DMS79 treated with DMSO at 0.1 percent for 48 hours (cell line): ENCODE results near the gene AAMP.

Experiments
- DNase-seq: peaks from one replicate; lab custom pipeline; 2025; lab: John Stamatoyannopoulos, UW

Gene AAMP

DNA sequence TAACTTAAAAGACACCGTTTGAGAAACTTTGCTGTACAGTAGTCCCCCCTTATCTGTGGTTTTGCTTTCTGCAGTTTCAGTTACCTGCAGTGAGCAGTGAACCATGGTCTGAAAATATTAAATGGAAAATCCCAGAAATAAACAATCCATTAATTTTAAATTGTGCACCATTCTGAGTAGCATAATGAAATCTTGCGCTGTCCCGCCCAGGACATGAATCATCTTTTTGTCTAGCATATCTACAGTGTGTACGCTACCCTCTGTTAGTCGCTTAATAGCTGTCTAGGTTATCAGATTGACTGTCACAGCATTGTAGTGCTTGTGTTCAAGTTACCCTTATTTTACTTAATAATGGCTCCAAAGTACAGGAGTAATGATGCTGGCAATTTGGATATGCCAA is 46.9 kb downstream of the AAMP start:
- no peak for DNase-seq

DNA sequence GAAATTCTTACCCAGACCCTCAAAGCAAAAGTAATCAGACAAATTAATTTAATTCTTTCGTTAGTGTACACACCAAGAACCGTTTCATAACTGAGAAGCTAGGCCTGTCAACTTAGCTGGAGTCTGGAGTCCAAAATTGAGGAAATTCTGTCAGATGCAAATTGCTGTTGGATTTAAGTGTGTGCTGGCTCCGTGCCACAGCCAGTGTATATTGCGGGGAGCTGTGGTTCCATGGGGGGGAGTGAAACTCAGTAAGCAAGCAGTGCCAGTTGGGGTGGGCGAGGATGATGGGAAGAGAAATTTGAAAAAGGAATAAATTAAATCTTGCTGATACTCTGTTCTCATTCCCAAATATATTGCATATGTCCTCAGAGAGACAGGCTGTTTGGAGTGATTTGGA is 48.9 kb downstream of the AAMP start:
- no peak for DNase-seq

DNA sequence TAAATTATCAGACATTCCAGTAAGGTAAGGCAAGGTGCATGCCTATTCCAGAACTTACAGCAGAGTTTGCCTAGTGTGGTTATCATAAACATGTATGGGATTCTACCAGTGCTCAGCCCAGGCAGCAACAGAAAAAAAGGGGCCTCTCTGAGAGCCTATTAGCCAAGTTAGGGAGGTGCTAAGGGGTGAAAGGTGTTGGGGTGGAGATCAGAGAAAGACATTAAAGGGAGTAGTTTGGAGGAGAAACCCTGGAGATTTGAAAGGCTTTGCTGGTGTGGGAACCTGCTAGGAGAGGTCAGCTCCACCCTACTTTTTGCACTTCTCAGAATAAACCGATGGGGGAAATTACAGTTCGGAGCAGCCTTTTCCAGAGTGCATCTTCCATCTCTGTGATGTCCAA is 50.0 kb downstream of the AAMP start:
- DNase-seq: no peak

DNA sequence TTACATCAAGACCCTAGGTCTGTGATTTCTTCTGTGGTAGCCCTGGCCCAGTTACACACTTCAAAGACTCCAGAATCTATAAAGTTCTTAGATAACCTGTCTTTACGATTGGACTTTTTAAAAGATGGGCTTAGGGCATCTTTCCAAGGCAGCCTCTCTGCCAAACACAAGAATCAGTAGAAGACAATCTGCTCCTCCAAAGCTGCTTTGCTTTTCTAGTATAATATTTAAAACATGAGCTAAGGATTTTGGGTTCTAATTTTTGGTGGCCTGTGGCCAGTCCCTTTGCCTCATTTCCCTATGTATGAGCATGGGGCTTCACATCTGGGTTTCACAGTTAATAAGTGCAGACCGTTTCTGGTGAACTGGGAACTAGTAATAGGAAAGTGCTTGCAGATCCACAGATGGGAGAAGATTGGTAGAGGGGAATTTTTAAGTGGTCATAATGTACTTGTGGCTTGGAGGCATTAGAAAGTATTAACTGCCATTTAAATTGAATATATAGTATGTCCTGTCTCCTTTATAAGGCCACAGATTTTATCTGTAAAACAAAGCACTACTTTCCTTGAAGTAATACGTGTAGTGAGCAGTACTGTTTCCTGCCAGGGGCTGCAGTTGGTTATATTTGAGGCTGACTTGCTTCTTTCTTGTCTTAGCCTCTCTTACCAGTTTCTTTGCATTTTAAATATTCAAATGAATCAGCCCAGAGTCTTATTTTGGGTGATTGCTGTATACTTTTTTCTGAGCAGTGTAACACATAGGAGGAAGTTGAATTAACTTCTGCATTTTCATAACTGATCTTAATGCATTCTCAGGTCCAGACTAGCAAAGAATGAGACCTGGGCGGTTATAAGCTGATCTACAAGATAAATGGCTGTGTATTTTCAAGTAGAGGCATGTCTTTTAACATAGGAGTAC is 51.4 kb downstream of the AAMP start:
- DNase-seq: no peak

DNA sequence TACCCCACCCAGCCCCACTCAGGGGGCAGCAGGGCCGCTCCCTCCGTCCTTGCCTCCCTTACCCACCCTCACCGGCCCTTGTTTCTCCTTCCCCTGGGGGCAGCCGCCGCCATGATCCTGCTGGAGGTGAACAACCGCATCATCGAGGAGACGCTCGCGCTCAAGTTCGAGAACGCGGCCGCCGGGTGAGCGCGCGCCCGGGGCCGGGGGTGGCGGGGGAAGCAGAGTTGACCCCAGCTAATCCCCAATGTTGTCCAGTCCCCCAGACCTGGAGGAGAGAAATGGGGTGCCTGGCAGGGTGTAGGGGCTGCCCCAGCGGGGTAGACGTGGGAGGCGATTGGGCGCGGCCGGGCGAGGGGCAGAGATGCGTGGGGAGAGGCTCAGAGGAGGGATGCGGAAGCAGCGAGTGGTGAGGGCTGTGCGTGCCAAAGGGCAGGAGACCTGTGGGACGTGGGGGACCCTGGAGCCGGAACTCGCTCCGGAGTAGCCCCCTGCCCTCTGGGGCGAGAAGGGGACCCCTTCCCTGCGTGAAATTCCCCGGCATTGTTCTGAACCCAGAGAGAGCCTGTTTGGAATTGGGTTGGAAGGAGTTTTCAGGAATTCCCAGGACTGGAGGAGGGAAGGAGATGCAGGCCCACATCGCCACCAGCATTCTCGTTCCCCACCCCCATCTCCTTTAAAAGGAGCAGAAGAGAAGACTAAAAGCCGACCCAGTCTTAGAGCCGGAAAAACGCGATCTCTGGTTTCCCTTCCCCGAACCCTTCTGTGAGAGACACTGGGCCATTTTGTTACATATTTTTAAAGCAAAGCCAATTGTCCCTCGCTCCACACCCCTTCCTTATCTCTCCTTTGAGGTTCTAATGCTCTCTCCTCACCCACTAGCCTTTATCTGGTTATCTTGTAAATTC is 52.3 kb downstream of the AAMP start:
- peak; percentile 12 for DNase-seq

DNA sequence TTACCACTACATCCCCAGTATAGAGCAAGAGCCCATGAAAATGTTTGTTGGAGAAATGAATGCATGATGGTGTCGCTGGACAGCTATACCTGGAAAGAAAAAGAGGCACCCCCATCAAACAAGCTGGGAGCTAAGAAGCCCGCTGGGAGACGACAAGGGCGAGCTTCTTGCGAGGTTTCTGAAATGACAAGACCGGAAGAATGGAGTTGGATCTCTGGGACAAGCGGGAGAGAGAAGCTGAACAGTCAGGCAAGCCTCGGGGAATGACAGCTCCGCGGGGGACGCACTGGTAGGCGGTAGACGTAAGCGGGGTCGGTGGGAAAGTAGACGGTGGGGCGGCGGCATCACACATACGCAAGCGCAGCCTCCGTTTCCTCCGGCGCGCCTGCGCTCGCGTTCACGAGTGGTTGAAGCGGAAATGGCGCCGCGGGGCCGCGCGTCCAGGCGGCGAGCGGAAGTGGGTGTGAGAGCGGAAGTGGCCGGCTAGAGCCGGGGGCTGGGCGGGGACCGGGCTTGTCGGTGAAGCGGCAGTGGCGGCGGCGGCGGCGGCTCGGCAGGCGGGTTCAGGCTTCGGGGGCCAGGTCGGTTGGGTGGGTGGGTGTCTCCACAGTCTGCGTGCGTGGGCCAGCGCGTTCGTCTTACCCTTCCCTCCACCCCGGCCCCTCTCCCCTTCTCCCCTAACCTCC is 53.1 kb downstream of the AAMP start, which contains the start of gene ARPC2:
ARPC2 (plus strand) TSS at position 516 of the 686 bp plus-strand sequence. CDS start 282 bp downstream, outside the sequence.
- peak; percentile 86 for DNase-seq

DNA sequence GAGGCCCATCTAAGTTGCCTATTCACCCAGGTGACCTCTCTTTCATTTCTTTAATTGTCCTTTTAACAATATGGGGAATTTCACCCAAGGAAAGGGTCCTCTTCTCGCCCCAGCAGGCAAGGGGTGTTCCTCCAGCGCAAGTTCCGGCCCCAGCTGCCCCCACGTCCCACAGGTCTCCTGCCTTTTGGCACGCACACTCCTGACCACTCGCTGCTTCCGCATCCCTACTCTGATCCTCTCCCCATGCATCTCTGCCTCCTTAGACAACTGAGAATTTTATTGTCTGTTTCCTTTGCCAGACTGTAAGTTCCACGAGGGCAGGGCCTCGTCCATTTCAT is 53.6 kb downstream of the AAMP start:
- peak; percentile 67 for DNase-seq
